Cardiac muscle cell (in vitro differentiated cells and primary cell): Measurements from ENCODE around the gene BICD1. TPM values are rescaled to one million over a fixed set of nuclear protein-coding genes. Genes with fewer than 3 reads are reported as not detected.

Source experiments
- DNase-seq, 2 donors: peaks; one replicate each; pipeline versions ENCODE4 v3.0.0 to v3.0.0-alpha.2; 2010 to 2017; ENCODE audit warnings: low read depth in 1 of 2, low spot score in 1 of 2
- H3K27ac ChIP-seq: fragments of 200-600 bp; sonication (generic); 2 replicates; pipeline ENCODE4 v1.5.1; 2016
- H3K27me3 ChIP-seq: fragments of 200-600 bp; sonication (generic); 2 replicates; pipeline ENCODE4 v1.6.0; 2016; ENCODE audit warnings: control low read depth
- H3K36me3 ChIP-seq: fragments of 200-600 bp; sonication (generic); 2 replicates; pipeline ENCODE4 v1.5.1; 2016; ENCODE audit warnings: control low read depth
- H3K4me1 ChIP-seq: fragments of 200-600 bp; sonication (generic); 2 replicates; pipeline ENCODE4 v1.8.1; 2017; ENCODE audit warnings: low read depth, mild to moderate bottlenecking, mixed run types
- H3K4me3 ChIP-seq: fragments of 200-600 bp; sonication (generic); 2 replicates; pipeline ENCODE4 v1.5.1; 2016; ENCODE audit warnings: mild to moderate bottlenecking
- H3K9me3 ChIP-seq: fragments of 200-600 bp; sonication (generic); 2 replicates; pipeline ENCODE4 v1.5.1; 2017; ENCODE audit warnings: low read depth, mild to moderate bottlenecking, control low read depth
- CTCF ChIP-seq: IDR thresholded peaks from 2 replicates; pipeline ENCODE4 v1.5.1; 2012; ENCODE audit warnings: low read depth, mild to moderate bottlenecking, low read length
- polyA plus RNA-seq: library from polyadenylated mRNA; unstranded; fragments of >200 nt; fragmentation: Nextera tagmentation; extraction: Ambion mirVana; gene quantifications from 2 replicates; pipeline ENCODE4 v1.2.1, GENCODE V29; 2016
- total RNA-seq: library from RNA; depleted of rRNA; stranded (reverse); fragments of >200 nt; gene quantifications from 2 replicates; pipeline ENCODE4 v1.2.3, GENCODE V29; 2016

Gene BICD1
- total and polyA plus RNA-seq, 2 experiments from 2014 or later = 13.3 to 16.6 TPM

GRCh38 chr12:32069071-32069470, 37.6 kb upstream of the BICD1 start:
- Histone ChIP-seq H3K36me3 (no peaks in the 10 kb centered on the region), H3K4me3 (no peak overlapping the region), H3K4me1 (no peaks in the 10 kb centered on the region), H3K27me3 (no peaks in the 10 kb centered on the region), H3K9me3 (no peaks in the 10 kb centered on the region), H3K27ac (no peak overlapping the region)
- TF ChIP-seq CTCF = no peak
- DNase-seq = no peak

GRCh38 chr12:32069731-32070130, 36.9 kb upstream of the BICD1 start:
- no peak overlapping the region for H3K27ac ChIP-seq
- no peaks in the 10 kb centered on the region for H3K27me3 ChIP-seq
- TF ChIP-seq CTCF = no peak
- no peaks in the 10 kb centered on the region for H3K9me3 ChIP-seq
- H3K36me3 ChIP-seq = no peaks in the 10 kb centered on the region
- no peaks in the 10 kb centered on the region for H3K4me1 ChIP-seq
- no peak overlapping the region for H3K4me3 ChIP-seq
- no peak for DNase-seq

GRCh38 chr12:32070370-32070769, 36.3 kb upstream of the BICD1 start:
- H3K36me3 ChIP-seq = no peaks in the 10 kb centered on the region
- no peaks in the 10 kb centered on the region for H3K27me3 ChIP-seq
- H3K9me3 ChIP-seq = no peaks in the 10 kb centered on the region
- TF ChIP-seq CTCF = no peak
- no peaks in the 10 kb centered on the region for H3K4me1 ChIP-seq
- no peak overlapping the region for H3K27ac ChIP-seq
- no peak overlapping the region for H3K4me3 ChIP-seq
- no peak for DNase-seq

GRCh38 chr12:32072102-32072501, 34.5 kb upstream of the BICD1 start:
- Histone ChIP-seq H3K4me1 (no peaks in the 10 kb centered on the region), H3K9me3 (no peaks in the 10 kb centered on the region), H3K4me3 (no peak overlapping the region), H3K27me3 (no peaks in the 10 kb centered on the region), H3K27ac (no peak overlapping the region), H3K36me3 (no peaks in the 10 kb centered on the region)
- no peak for DNase-seq
- TF ChIP-seq CTCF = no peak

- H3K9me3 ChIP-seq = no peaks in the 10 kb centered on the region
Measured at GRCh38 chr12:32074432-32074831, 32.2 kb upstream of the BICD1 start.

More at GRCh38 chr12:32074432-32074831, 32.2 kb upstream of the BICD1 start:
- no peak for TF ChIP-seq CTCF
- Histone ChIP-seq H3K27me3 (no peaks in the 10 kb centered on the region), H3K4me1 (no peaks in the 10 kb centered on the region), H3K4me3 (no peak overlapping the region), H3K27ac (no peak overlapping the region), H3K36me3 (no peaks in the 10 kb centered on the region)
- no peak for DNase-seq
